BLaER1 (cell line): Measurements from ENCODE around the gene STXBP6.

Source experiments
- H3K27ac ChIP-seq: shearing (Covaris generic); formaldehyde crosslinking; 2 replicates; pipeline ENCODE4 v1.8.1; 2022
- H3K27me3 ChIP-seq: shearing (Covaris generic); formaldehyde crosslinking; 2 replicates; pipeline ENCODE4 v1.8.1; 2022
- H3K36me3 ChIP-seq: shearing (Covaris generic); formaldehyde crosslinking; 2 replicates; pipeline ENCODE4 v1.8.1; 2022
- H3K4me1 ChIP-seq: shearing (Covaris generic); formaldehyde crosslinking; 2 replicates; pipeline ENCODE4 v1.8.1; 2022
- H3K4me2 ChIP-seq: shearing (Covaris generic); formaldehyde crosslinking; 2 replicates; pipeline ENCODE4 v1.8.1; 2022
- H3K4me3 ChIP-seq: shearing (Covaris generic); formaldehyde crosslinking; 2 replicates; pipeline ENCODE4 v1.8.1; 2022
- H3K9ac ChIP-seq: shearing (Covaris generic); formaldehyde crosslinking; 2 replicates; pipeline ENCODE4 v1.8.1; 2022
- H3K9me3 ChIP-seq: shearing (Covaris generic); formaldehyde crosslinking; 2 replicates; pipeline ENCODE4 v1.8.1; 2022
- H4K20me1 ChIP-seq: shearing (Covaris generic); formaldehyde crosslinking; 2 replicates; pipeline ENCODE4 v1.8.1; 2022
- Cebpa-rat ChIP-seq: shearing (Covaris generic); IDR thresholded peaks from 2 replicates; pipeline ENCODE4 v1.8.1; 2022

STXBP6 gene

DNA sequence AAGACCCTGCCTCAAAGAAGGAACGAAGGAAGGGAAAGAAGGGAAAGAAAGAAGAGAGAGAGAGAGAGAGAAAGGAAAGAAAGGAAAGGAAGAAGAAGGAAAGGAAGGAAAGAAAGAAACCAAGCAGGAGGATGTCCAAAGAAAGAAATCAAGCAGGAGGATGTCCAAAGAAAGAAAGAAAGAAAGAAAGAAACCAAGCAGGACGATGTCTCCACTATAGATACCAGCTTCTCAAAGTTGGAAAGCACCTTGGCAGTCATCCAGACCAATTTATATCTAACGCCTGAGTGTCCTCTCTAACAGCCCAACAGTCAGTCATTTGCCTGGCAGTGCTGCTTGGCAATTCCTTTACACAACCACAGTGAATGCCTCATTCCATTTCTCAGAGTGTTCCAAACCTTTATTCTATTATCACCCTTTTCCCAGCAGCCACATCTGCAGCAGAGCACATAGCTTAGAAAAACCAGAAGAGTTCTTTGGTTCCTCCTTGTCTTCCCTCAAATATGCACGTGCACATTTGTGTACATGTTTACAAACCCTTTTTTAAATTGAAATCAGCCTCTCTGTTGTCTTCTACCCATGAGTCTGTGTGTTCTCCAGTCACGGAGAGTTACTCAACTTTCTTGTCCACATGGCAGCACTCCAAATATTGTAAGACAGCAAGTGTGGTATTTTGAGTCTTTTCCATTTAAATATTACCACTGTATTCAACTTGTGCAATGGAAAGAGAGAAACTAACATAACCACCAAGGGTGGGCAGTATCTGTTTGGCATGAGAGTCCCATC is 138.4 kb downstream of the STXBP6 start:
- Histone ChIP-seq H3K27ac (no peak overlapping the region), H3K36me3 (no peaks in the 10 kb centered on the region), H3K4me2 (no peak overlapping the region), H3K27me3 (no peaks in the 10 kb centered on the region), H4K20me1 (no peaks in the 10 kb centered on the region), H3K4me3 (no peak overlapping the region), H3K9ac (no peak overlapping the region), H3K9me3 (no peaks in the 10 kb centered on the region), H3K4me1 (no peaks in the 10 kb centered on the region)
- no peak for TF ChIP-seq Cebpa-rat

- H3K4me1 ChIP-seq = no peaks in the 10 kb centered on the region
- H3K27ac ChIP-seq = no peak overlapping the region
- H3K9me3 ChIP-seq = no peaks in the 10 kb centered on the region
- H4K20me1 ChIP-seq = no peaks in the 10 kb centered on the region
- no peaks in the 10 kb centered on the region for H3K27me3 ChIP-seq
- no peak overlapping the region for H3K4me3 ChIP-seq
- H3K36me3 ChIP-seq = no peaks in the 10 kb centered on the region
- H3K9ac ChIP-seq = no peak overlapping the region
- TF ChIP-seq Cebpa-rat = no peak
- no peak overlapping the region for H3K4me2 ChIP-seq
These were observed 139.4 kb downstream of the STXBP6 start for GRCh38 chr14:24910408-24910986.

GRCh38 chr14:24909523-24910302 is 140.2 kb downstream of the STXBP6 start:
- Histone ChIP-seq H3K36me3 (no peaks in the 10 kb centered on the region), H3K27ac (no peak overlapping the region)

DNA sequence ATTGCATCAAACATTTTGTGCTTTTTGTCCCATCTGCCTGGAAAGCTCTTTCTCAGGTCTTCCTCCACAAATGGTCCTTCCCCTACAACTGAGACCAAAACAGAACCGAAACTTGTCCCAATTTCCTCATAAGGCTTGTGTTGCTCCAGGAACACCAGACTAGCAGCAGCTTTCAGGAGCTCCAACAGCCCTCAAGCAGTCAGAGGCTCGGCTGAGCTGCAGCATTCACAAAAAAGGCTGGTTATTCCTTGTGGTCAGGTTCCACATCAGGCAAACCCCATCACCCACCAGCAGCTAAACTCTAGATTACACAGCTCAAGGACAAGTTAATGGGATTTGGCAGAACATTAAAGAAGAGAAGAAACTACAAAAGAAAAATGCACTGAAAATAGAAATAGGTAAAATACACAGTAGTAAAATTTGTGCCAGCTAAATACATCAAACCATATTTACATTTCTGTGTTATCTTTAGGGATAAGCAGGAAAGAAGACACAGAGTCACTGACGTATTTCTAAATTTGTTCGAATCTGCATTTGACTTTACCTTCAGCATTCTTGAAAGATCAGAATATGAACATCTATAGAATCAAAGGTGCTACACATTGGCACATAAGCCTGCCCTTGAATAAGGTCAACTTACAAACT is 141.2 kb downstream of the STXBP6 start:
- H3K4me1 ChIP-seq = no peaks in the 10 kb centered on the region
- no peaks in the 10 kb centered on the region for H3K36me3 ChIP-seq
- no peak for TF ChIP-seq Cebpa-rat
- H3K4me2 ChIP-seq = no peak overlapping the region
- no peaks in the 10 kb centered on the region for H3K9me3 ChIP-seq
- no peaks in the 10 kb centered on the region for H3K27me3 ChIP-seq
- H4K20me1 ChIP-seq = no peaks in the 10 kb centered on the region
- no peak overlapping the region for H3K27ac ChIP-seq
- no peak overlapping the region for H3K4me3 ChIP-seq
- H3K9ac ChIP-seq = no peak overlapping the region

More at GRCh38 chr14:24909523-24910302, 140.2 kb downstream of the STXBP6 start:
- no peak overlapping the region for H3K9ac ChIP-seq
- no peak overlapping the region for H3K4me3 ChIP-seq
- no peak overlapping the region for H3K4me2 ChIP-seq
- H3K4me1 ChIP-seq = no peaks in the 10 kb centered on the region
- no peak for TF ChIP-seq Cebpa-rat
- no peaks in the 10 kb centered on the region for H3K27me3 ChIP-seq
- no peaks in the 10 kb centered on the region for H4K20me1 ChIP-seq
- no peaks in the 10 kb centered on the region for H3K9me3 ChIP-seq

GRCh38 chr14:24904533-24904932 is 145.4 kb downstream of the STXBP6 start:
- Histone ChIP-seq H3K9me3 (no peaks in the 10 kb centered on the region), H3K4me3 (no peak overlapping the region), H3K27ac (no peak overlapping the region), H3K4me2 (no peak overlapping the region), H3K9ac (no peak overlapping the region), H3K4me1 (no peaks in the 10 kb centered on the region), H3K36me3 (no peaks in the 10 kb centered on the region), H4K20me1 (no peaks in the 10 kb centered on the region), H3K27me3 (no peaks in the 10 kb centered on the region)
- TF ChIP-seq Cebpa-rat = no peak

DNA sequence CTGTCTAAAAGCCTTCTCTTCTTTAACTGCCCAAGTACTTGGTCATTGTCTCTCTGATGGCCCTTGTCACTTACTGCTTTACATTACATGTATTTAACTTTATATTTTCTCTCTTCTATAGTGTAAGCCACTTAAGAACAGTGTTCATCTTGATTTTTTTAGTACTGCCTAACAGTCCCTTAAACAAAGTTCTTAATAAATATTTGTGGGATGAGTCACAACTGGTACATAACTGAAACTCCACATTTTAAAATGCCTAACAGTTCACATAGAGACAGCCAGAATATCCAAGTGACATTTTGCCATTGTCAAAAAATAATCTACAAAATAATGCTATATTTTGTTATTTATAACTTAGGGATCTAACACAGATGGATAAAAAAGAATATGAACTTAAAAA is 146.6 kb downstream of the STXBP6 start:
- Histone ChIP-seq H4K20me1 (no peaks in the 10 kb centered on the region), H3K27ac (no peak overlapping the region), H3K4me1 (no peaks in the 10 kb centered on the region), H3K9me3 (no peaks in the 10 kb centered on the region), H3K36me3 (no peaks in the 10 kb centered on the region), H3K27me3 (no peaks in the 10 kb centered on the region), H3K4me3 (no peak overlapping the region), H3K9ac (no peak overlapping the region), H3K4me2 (no peak overlapping the region)
- TF ChIP-seq Cebpa-rat = no peak

- Histone ChIP-seq H3K4me1 (no peaks in the 10 kb centered on the region), H3K36me3 (no peaks in the 10 kb centered on the region), H3K9ac (no peak overlapping the region), H3K27ac (no peak overlapping the region), H4K20me1 (no peaks in the 10 kb centered on the region), H3K4me3 (no peak overlapping the region), H3K4me2 (no peak overlapping the region), H3K9me3 (no peaks in the 10 kb centered on the region), H3K27me3 (no peaks in the 10 kb centered on the region)
- no peak for TF ChIP-seq Cebpa-rat
These were observed 149.5 kb downstream of the STXBP6 start for GRCh38 chr14:24900269-24901100.

DNA sequence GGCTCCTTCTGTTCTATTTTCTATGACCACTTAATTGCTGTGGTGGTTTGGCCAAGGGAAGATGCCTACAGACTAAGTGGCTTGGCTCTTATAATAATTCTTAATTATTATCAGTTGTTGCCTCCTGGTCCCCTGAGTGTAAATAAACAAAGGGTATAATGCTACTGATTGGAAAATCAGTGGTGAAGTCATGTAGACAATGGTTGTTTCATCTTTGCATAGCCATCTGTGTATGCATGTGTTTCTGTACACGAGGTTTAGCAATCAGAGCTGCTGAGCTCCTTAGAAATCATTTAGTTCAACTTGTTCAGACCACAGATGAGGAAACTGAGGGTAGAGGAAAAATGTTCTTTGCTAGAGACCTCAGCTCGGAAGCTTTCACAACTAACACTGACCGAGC is 152.2 kb downstream of the STXBP6 start:
- Histone ChIP-seq H3K9ac (no peak overlapping the region), H4K20me1 (no peaks in the 10 kb centered on the region), H3K4me2 (no peak overlapping the region), H3K27ac (no peak overlapping the region), H3K27me3 (no peaks in the 10 kb centered on the region), H3K36me3 (no peaks in the 10 kb centered on the region), H3K4me3 (no peak overlapping the region), H3K9me3 (no peaks in the 10 kb centered on the region), H3K4me1 (no peaks in the 10 kb centered on the region)
- no peak for TF ChIP-seq Cebpa-rat

GRCh38 chr14:24895622-24896021 is 154.3 kb downstream of the STXBP6 start:
- Histone ChIP-seq H3K9me3 (peaks cover 6% of the 10 kb centered on the region), H3K27me3 (no peaks in the 10 kb centered on the region), H3K27ac (no peak overlapping the region), H3K4me3 (no peak overlapping the region), H3K4me2 (no peak overlapping the region), H3K4me1 (no peaks in the 10 kb centered on the region), H3K36me3 (no peaks in the 10 kb centered on the region), H4K20me1 (no peaks in the 10 kb centered on the region), H3K9ac (no peak overlapping the region)
- no peak for TF ChIP-seq Cebpa-rat
